Measurements from ENCODE around the gene DEDD2.

Gene DEDD2

GRCh38 chr19:42232435-42232834 lies 15.0 kb upstream of the DEDD2 start:
- H3K27ac ChIP-seq = no peak overlapping the region

GRCh38 chr19:42230571-42230970 lies 13.1 kb upstream of the DEDD2 start:
- peak overlapping the region in 2 of 21 experiments; percentile 22 to 32 for H3K27ac ChIP-seq
- H3K4me3 ChIP-seq = no peak overlapping the region

More at GRCh38 chr19:42232435-42232834, 15.0 kb upstream of the DEDD2 start:
- H3K4me3 ChIP-seq = no peak overlapping the region

- H3K4me3 ChIP-seq = no peak overlapping the region
- H3K27ac ChIP-seq = peak overlapping the region in 1 of 21 experiments; percentile 22
Measured at GRCh38 chr19:42229855-42230351, 12.4 kb upstream of the DEDD2 start.

- Histone ChIP-seq H3K4me3 (no peak overlapping the region), H3K27ac (no peak overlapping the region)
Measured at GRCh38 chr19:42229301-42229854, 11.9 kb upstream of the DEDD2 start.

GRCh38 chr19:42228641-42229040 lies 11.2 kb upstream of the DEDD2 start:
- Histone ChIP-seq H3K4me3 (no peak overlapping the region), H3K27ac (no peak overlapping the region)

- no peak overlapping the region for H3K27ac ChIP-seq
- H3K4me3 ChIP-seq = no peak overlapping the region
Measured at GRCh38 chr19:42226886-42227285, 9.4 kb upstream of the DEDD2 start.

- no peak overlapping the region for H3K4me3 ChIP-seq
Measured at GRCh38 chr19:42225718-42226292, 8.3 kb upstream of the DEDD2 start.

GRCh38 chr19:42224940-42225717 lies 7.7 kb upstream of the DEDD2 start:
- H3K4me3 ChIP-seq = no peak overlapping the region
- H3K27ac ChIP-seq = no peak overlapping the region

More at GRCh38 chr19:42225718-42226292, 8.3 kb upstream of the DEDD2 start:
- H3K27ac ChIP-seq = no peak overlapping the region

- H3K27ac ChIP-seq = peak overlapping the region in 20 of 21 experiments; percentile 36 to 97 (median 85)
- peak overlapping the region; percentile 53 to 95 (median 79) for H3K4me3 ChIP-seq
Measured at GRCh38 chr19:42220751-42221097, 3.2 kb upstream of the DEDD2 start.

GRCh38 chr19:42219812-42220750 lies 2.6 kb upstream of the DEDD2 start, which contains the start of gene ZNF526:
TSS of gene ZNF526 (plus strand) at chr19:42220312. CDS start at chr19:42224404, 4,092 bp downstream.
- peak within 1 kb of the TSS; percentile 53 to 95 (median 79) for H3K4me3 ChIP-seq
- H3K27ac ChIP-seq = peak within 1 kb of the TSS in 20 of 21 experiments; percentile 36 to 97 (median 85)

- peak overlapping the region; percentile 80 to 95 (median 85) for H3K4me3 ChIP-seq
- H3K27ac ChIP-seq = peak overlapping the region; percentile 50 to 97 (median 90)
Measured at GRCh38 chr19:42216653-42217519, 591 bp downstream of the DEDD2 start.

GRCh38 chr19:42214810-42215485 lies 2.5 kb downstream of the DEDD2 start:
- peak overlapping the region in 1 of 21 experiments; percentile 97 for H3K27ac ChIP-seq
- H3K4me3 ChIP-seq = no peak overlapping the region

GRCh38 chr19:42212886-42213285 lies 4.6 kb downstream of the DEDD2 start:
- H3K4me3 ChIP-seq = no peak overlapping the region
- peak overlapping the region in 2 of 21 experiments; percentile 13 to 44 for H3K27ac ChIP-seq

GRCh38 chr19:42208612-42209011 lies 8.9 kb downstream of the DEDD2 start:
- no peak overlapping the region for H3K4me3 ChIP-seq

GRCh38 chr19:42207767-42208271 lies 9.7 kb downstream of the DEDD2 start:
- Histone ChIP-seq H3K27ac (peak overlapping the region in 14 of 21 experiments; percentile 7 to 75 (median 40)), H3K4me3 (no peak overlapping the region)

More at GRCh38 chr19:42208612-42209011, 8.9 kb downstream of the DEDD2 start:
- H3K27ac ChIP-seq = peak overlapping the region in 7 of 21 experiments; percentile 31 to 75 (median 63)

GRCh38 chr19:42206871-42207755 lies 10.4 kb downstream of the DEDD2 start:
- Histone ChIP-seq H3K4me3 (no peak overlapping the region), H3K27ac (peak overlapping the region in 17 of 21 experiments; percentile 7 to 75 (median 40))

- Histone ChIP-seq H3K4me3 (no peak overlapping the region), H3K27ac (no peak overlapping the region)
Measured at GRCh38 chr19:42204664-42205063, 12.8 kb downstream of the DEDD2 start.
